ENCODE data around the gene RXRA. TPM values are rescaled to one million over a fixed set of nuclear protein-coding genes. Genes with fewer than 3 reads are reported as not detected.
A peak's percentile ranks its signal among the peaks of the same experiment; 100 is the strongest.

The RXRA gene
- total and polyA plus RNA-seq, 10 donors = 10.9 to 116 (median 81.0) TPM

GRCh38 chr9:134324359-134325095, 1.7 kb upstream of the RXRA start:
- TF ChIP-seq POLR2AphosphoS5 (IDR thresholded peaks at IDR 0.05) = no peak
- TF ChIP-seq CTCF (IDR thresholded peaks at IDR 0.05 in 8 of 11, conservative IDR thresholded peaks at IDR 0.05 in 3 of 11) = no peak
- no peak for TF ChIP-seq POLR2A (IDR thresholded peaks at IDR 0.05)
- H3K27me3 ChIP-seq (replicated peaks in 1 of 7) = peaks cover 0 to 9% (median 0%) of the 10 kb centered on the region in 7 donors
- no peaks in the 10 kb centered on the region for H3K36me3 ChIP-seq
- no peaks in the 10 kb centered on the region for H3K9me3 ChIP-seq
- WGBS, 5 donors = 59 to 75% (median 65%) methylated on average over 16 to 17 of the region's 17 CpGs
- peak overlapping the region in 6 of 8 donors; percentile 66 to 85 (median 71) for H3K4me3 ChIP-seq
- DNase-seq = peak; percentile 82
- H3K4me1 ChIP-seq = peaks cover 7 to 76% (median 46%) of the 10 kb centered on the region in 6 donors
- peak overlapping the region in 6 of 8 donors; percentile 74 to 93 (median 90) for H3K27ac ChIP-seq
- intact Hi-C loops (cut with DNase I; ENCODE audit: low total_unique reads) = loop anchor here (10.0 kb wide), 1 partner anchor 150 kb away; no protein-coding TSS in a partner anchor

- intact Hi-C loops (cut with DNase I; ENCODE audit: low total_unique reads) = loop anchor here (10.0 kb wide), 1 partner anchor 150 kb away; no protein-coding TSS in a partner anchor
- 3 to 5% (median 4%) methylated on average over 26 to 63 of the region's 63 CpGs for WGBS, 5 donors
- TF ChIP-seq POLR2AphosphoS5 (IDR thresholded peaks at IDR 0.05) (no peak), CTCF (IDR thresholded peaks at IDR 0.05 in 8 of 11, conservative IDR thresholded peaks at IDR 0.05 in 3 of 11) (no peak), POLR2A (IDR thresholded peaks at IDR 0.05) (no peak)
- DNase-seq = peak; percentile 89
- Histone ChIP-seq H3K4me3 (peak overlapping the region; percentile 38 to 85 (median 68)), H3K36me3 (no peaks in the 10 kb centered on the region), H3K4me1 (peaks cover 12 to 78% (median 52%) of the 10 kb centered on the region in 6 donors), H3K27ac (peak overlapping the region; percentile 58 to 93 (median 88)), H3K27me3 (replicated peaks in 1 of 7) (peaks cover 0 to 9% (median 0%) of the 10 kb centered on the region in 7 donors), H3K9me3 (no peaks in the 10 kb centered on the region)
Observed at GRCh38 chr9:134325096-134325812, 1.0 kb upstream of the RXRA start.

- WGBS, 5 donors = 1 to 8% (median 4%) methylated on average over 16 to 83 of the region's 83 CpGs
- H3K4me3 ChIP-seq = peak overlapping the region; percentile 53 to 86 (median 62)
- H3K4me1 ChIP-seq = peaks cover 12 to 80% (median 62%) of the 10 kb centered on the region in 6 donors
- peak; percentile 87 for DNase-seq
- no peaks in the 10 kb centered on the region for H3K36me3 ChIP-seq
- intact Hi-C loops (cut with DNase I; ENCODE audit: low total_unique reads) = loop anchor here (10.0 kb wide), 1 partner anchor 152 kb away; no protein-coding TSS in a partner anchor
- H3K27me3 ChIP-seq (replicated peaks in 1 of 7) = peaks cover 0 to 5% (median 0%) of the 10 kb centered on the region in 7 donors
- peak overlapping the region; percentile 13 to 90 (median 82) for H3K27ac ChIP-seq
- TF ChIP-seq POLR2A (IDR thresholded peaks at IDR 0.05) (no peak), POLR2AphosphoS5 (IDR thresholded peaks at IDR 0.05) (peak in 1 of 3 donors; percentile 16), CTCF (IDR thresholded peaks at IDR 0.05 in 8 of 11, conservative IDR thresholded peaks at IDR 0.05 in 3 of 11) (no peak)
- no peaks in the 10 kb centered on the region for H3K9me3 ChIP-seq
Observed at GRCh38 chr9:134326724-134327601, 708 bp downstream of the RXRA start.

All from spleen (tissue), 11 donors.